HG03159 (cell line): ENCODE results near the gene SLC9C1.

Experiments used
- ATAC-seq: cut with Tn5 transposase; IDR thresholded peaks from one replicate; pipeline ENCODE4 v1.9.1; 2021; ENCODE audit warnings: mild to moderate bottlenecking, moderate library complexity; ENCODE audit not compliant: unreplicated experiment

The SLC9C1 gene

DNA sequence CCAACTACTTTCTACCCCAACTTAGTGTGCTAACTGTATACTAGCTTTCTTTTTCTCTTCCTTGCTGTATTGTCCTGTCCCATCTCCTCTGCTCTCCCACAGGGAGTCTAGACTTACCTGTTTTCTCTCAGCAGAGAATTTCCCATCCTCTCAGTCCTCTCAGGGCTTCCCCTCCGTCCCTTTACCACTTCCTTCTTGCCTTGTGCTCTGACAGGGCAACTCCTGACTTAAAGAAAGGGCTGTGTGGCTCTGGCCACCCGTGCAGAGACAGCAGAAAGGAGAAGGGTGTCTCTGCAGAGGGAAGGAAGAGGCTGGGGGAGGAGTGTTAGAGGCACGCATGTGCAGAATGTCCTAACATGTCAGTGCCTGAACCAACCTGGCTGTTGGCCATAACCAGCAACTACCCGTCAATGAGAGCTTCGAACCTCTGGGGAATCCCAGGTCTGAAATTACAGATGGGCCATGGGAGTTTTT lies 161.0 kb downstream of the SLC9C1 start, which contains the start of gene GCSAM:
Gene GCSAM, minus strand, starts transcription at position 274 of the 474 bp plus-strand sequence. Its CDS starts 128 bp downstream, at position 146.
- peak; percentile 61 for ATAC-seq

DNA sequence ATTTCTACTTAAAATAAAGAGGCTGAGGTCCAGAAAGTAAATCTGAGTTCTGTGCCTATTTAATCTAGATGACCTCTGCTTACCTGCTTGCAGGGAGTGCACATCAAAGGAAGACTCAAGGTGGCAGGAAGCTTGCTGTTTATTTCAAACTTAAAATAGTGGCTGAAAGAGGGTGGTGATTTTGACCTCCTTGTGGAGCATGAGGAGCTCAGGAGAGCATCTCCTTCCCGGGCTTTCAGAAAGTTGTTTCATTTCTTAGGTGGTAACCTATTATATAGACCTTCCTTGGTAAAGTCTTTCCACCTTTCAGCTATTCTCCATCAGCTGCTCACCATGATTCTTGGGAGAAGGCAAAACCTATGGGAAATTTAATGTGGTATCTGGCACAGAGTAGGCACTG lies 161.5 kb downstream of the SLC9C1 start:
- peak; percentile 0 for ATAC-seq

DNA sequence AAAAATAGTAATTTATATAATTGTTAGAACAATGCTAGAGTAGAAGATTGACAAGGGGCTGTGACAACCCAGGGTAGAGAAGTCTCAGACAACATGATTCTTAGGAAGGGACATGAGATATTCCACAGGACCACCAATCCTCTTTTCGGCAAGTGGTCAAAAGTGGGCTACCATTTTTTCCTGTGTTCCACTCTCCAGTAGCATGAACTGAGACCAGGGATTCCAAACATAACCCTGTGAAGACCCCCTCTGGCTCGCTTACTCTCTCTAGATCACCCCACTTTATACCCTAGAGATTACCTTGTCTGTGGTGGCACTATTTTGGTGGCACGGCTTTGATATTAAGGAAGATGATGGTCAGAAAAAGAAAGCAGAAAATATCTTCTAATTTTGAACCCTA lies 161.9 kb downstream of the SLC9C1 start:
- ATAC-seq, result no peak

DNA sequence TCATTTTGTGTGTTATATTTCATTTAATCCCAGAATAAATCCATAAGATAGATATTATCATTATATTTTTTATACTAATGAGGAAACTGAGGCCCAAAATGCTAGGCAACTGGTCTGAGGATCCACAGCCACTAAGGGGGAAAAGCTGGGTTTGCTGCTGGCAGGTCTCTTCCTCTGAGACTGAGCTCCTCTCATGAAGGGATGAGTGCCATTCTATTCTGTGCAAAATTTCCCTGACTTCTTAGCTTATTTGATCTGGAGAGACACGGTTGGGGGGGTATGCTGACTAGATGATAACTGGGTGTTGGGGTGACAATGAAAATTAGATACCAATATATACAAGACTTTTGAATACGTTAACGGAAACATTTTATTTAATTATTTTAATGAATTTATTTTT lies 162.9 kb downstream of the SLC9C1 start:
- ATAC-seq, result no peak

DNA sequence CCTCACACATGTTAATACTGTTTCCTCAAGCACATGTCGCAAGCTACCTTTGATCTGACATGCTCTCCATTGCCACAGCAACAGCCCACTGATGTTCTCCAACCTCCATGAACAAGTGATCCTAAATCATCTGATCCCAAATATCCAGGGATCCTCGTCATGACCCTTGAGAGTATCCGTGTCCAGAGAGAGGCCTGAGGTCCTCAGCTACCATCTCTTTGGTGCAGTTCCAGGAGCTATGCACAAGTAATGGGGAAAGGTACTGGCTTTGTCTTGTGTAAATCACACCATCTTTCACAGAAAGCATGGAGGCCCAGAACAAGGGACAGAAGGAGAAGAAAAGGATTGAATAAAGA lies 163.4 kb downstream of the SLC9C1 start:
- no peak for ATAC-seq

DNA sequence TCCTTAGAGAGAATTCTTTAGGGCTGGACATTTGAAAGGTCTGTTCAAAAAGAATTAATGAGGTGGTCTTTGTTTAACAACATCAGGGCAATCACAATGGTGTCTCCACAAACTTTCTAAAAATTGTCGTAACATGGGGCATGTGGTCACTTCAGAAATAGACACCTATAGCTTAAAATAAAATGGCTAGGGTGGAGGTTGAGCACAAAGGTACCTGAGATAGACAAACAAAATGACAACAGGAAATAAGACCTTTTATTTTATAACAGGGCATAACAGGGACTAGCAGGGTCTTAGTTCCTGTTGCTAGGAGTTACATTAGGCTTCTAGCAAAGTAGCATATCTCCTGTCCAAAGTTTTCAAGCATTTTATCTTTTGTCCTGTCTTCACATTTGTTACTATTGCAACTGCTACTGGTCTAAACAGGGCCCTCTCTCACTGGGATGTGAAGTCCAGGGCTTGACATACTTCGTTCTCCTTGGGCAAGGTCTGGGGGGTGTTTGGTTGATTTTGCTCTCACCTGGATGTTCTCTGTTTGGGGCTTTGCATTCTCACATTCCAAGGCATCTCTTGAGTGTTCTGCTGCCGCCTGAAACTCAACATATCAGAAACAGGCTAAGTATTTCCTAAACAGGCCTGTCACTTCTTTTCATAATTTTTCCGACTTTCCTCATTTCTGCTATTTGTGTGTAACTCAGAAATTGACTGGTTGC lies 163.9 kb downstream of the SLC9C1 start:
- no peak for ATAC-seq

DNA sequence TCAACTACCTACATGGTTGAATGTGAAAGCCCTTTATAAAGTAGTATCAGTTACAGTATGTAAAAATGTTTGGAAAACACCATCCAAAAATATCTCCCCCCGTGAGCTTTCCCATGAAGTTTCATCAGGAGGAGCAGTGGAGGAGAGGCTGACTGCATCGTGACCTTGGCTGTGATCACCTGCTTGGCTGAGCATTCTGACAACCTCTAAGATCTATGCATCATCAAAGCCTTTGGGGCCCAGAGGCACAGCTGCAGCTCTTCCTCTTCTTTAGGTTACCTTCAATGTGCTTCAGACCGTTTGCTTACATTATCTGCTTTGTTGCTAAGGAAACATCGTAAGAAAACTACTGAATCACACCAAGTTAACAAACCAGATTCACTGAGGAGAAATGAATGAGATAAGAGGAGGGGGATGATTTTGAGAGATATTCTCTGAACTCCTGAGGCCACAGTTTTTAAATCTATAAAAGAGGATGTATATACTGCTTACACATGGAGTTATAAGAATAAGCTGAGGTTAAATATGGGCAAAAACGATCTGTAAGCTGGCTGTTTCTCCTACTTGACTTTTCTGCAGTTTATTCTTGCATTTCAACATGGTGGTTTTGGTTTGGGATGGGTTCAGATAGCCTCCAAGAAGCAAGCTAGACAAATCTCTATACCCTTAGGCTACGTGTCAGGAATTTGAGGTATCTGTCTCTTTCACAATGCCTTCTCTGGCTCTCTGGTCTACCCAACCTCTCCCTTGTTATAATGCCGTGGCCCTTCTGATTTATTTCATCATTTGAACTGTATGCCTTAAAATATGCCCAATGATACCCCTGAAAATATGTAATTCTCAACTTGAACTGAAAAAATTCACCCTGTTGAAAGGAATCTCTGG lies 164.9 kb downstream of the SLC9C1 start:
- ATAC-seq, result peak; percentile 71

DNA sequence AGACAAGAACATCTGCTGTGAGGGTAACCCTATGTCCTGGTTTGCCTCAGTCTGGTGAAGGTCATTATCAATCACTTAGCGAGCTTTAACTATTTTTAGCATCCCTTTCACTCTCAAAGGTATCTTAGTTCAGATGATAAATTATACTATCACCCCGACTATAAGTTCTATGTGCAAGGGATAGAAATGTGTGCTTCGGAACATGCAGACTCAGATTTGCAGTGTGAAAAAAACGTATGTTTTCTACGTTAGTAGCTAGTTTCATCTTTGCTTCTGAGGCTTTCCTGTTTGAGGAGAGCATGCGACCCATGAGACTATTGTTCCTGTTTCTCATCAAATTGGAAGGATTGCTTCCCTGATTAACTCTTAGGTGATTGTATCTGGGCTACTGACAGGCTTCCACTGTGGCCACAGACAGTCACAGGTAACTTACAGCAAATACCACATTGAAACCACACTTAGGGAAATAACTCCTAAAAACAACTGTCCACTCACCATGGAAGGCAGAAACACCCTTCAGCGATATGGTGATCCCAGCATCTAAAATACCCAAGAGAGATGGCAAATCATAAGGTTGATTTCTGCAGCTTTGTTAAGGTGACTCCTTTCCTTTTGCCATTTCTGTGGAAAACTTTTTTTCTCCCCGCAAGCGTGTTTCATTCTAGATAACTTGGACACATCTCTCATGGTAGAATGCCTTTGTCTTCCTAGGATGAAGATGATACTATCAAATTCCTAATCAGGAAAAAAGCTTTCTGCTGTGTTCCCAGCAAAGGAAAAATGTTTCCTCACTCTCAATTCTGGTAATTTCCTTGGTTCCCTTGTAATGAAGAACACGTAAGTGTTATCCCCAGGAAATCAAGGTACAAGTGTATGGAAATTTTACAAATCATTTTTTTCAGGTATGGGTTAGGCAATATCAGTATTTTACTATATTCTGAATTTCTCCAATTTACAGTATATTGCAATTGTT lies 166.2 kb downstream of the SLC9C1 start:
- ATAC-seq, result no peak

DNA sequence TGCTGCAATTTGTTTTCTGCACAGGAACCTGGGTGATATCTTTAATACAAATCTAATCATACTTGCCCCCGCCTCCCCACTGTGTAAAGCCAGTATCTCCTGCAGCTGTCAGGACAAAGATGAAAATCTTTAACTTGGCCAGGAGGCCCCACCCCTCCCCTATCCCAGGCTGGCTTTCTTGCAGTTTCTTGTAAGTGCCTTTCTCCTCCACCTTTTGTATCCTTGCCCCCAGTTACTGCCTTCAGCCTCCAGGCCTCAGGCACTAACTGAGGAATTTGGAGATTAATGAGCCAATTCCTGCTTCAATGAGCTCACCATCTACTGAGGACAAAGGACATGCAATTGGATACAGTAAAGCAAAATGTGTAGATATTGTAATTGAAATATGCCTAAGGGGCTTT lies 167.5 kb downstream of the SLC9C1 start:
- ATAC-seq, result no peak

DNA sequence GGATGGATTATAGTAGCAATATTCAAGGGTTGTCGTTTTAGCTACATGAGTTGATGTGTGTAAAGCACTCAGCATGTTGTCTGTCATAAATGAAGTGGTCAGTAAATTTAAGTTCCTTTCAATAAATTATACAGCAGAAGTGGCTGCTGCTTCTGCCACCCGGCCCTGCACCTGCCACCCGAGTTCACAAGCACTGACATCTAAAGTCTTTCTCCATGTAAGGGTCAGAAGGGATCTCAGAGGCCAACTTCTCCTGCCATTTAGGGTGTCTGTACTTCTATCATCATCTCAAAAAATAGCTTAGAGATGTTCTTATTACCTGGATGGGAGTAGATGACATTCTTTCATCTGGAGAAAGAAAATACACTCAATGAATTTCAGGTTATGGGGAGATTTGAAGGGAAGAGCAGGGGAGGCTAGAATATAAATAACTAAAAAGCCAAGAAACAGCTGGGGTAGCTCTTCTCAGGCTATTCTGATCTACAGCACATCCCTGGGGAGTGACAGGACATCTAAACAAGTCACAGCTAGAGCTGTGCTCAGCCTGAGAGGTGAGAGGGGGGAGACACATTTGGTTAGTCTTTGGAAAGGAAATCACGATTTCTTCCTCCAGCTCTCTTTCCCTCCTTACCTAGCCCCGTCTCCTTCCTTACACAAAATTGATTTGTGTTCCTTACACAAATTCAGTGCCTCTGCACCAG lies 169.0 kb downstream of the SLC9C1 start:
- no peak for ATAC-seq

DNA sequence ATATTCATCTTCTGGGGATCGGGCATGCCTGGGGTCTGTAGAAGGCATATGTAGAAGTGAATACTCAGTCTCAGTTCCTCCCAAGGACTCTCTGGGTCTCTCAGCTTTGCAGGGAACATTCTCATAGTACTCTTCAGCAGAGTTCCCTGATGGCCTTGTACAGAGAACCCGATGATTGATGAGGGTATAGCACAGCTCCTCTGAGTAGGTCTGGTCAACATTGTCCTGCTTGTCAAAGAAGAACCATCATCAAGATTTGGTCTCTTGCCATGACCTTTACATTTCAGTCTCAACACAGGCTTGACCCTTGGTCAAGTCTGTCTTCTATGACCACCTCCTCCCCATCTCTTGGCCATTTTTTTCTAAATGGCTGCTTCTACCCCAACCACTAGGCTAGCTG lies 170.5 kb downstream of the SLC9C1 start:
- ATAC-seq, result no peak

DNA sequence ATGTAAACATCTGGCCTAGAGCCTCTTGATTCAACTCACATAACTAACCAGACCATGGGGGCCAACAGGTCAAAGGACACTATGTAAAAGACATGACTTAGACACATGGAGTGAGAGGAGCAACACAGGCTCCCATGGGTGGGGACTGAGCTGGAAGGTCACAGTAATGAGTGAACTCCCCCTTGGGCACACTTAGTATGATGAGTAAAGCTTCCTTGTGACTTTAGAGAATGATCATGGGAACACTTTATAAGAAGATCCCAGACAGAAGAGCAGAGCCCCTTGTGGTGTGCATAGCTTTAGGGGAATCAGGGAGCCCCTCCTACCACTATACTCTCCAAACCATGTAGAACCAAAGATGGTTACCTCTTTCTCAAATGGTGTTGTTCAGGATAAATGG lies 171.1 kb downstream of the SLC9C1 start:
- ATAC-seq, result no peak

DNA sequence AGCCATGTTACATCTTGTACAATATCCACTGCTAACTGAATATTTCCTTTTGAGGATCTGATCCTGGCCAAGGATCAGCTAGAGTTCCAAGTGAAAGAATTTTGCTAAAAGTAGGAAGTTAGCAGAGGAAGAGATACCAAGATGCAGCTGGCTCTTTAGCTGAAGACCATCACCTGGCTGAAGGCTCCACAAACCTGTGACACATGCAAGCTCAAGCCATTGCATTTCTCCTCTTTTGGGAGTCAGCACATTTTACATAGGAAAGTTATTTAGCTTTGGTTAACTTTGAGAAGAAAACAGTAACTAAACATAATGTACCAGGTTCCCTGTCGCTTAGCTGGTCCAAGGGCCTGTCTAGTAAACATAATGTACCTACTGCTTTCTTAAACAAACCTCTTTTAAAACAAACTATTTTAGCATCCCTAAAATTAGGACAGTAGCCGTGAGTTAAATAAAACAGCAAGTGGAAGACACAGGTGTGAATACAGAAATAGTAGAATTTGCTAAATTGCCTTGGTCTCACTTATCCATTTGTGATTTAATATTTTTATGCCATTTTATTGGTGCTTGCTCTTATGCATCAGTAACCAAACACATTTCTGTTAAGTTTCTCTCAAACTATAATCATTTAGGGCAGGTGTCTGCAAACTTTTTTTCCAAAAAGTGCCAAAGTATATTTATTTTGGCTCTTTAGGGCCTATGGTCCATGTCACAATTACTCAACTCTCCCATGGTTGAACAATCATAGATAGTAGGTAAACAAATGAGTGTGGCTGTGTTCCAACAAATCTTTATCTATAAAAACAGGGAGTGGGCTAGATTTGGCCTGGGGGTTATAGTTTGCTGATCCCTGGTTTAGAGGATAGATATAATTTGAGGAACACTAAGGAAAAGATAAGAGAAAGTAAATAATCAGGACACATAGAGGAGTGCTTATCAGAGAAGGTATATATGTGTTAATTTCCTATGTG lies 172.2 kb downstream of the SLC9C1 start:
- no peak for ATAC-seq

DNA sequence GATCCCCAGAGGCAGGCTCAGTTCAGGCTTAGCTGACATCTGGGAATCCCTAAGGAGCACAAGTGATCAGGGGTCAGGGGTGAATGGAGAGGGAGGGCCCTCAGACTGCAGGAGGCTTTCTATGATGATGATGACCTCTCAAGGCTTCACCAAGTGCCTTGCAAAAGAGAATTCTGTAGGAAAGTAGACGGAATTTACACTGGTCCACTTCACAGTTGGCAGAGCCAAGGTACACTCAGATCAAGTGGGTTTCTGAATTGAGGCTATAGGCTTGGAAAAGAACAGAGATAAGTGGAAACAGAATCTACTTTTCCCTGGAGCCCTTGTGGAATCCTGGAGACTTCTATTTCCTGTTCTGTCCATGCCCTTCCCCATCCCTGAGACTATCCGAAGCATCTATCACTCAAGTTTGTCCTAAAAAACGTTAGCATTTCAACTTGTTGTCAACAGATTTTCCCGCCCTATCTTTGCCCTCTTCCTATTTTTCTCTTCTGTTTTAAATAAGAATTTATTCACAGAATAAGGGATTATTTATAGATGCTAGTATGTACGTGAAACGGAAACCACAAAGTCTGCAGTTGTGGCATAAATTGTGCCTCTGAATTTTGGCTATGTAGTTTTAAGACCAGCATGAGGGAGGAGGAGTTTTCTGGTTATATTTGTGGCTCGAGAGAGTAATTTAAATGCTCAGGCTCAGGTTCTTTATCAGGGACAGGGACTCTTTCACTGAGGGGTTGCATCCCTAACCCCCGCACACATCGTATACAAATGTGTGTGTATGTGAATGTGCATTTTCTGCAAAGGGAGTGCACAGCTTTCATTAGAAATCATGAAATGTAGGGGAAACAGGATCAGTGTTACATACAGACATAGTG lies 173.8 kb downstream of the SLC9C1 start:
- no peak for ATAC-seq

DNA sequence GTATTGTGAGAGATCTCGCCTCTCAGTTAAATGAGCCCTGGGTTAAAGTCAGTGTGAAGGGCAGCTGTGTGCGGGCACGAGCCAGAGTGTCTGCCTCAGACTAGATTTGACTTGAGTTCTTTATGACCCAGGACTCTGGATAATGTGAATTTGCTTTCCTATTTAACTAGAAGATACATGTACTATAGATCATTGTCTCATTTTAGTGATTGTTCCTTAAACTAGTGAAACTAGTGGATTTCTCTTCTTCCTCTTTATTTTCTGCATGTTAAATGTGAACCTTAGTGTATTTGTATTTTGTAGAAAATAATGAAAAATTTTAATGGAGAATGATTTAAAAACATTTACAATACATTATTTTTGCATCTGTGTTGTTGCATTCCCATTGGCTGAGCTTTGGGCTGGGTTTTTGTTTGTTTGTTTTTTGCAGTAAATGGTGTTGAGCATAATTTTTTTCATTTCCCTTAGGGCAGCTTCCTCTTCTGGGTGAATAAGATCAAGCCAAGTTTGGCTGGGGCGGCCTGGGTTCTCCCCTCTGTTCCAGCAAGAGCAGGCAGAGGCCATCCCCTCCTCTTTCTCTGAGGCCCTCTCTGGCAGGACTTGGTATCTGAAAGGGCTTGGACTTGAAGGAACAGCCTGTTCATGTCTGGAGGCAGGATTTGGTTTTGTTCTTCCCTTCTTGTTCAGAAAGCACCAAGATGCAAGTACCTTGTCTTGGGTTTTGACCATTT lies 176.0 kb downstream of the SLC9C1 start:
- peak; percentile 27 for ATAC-seq

DNA sequence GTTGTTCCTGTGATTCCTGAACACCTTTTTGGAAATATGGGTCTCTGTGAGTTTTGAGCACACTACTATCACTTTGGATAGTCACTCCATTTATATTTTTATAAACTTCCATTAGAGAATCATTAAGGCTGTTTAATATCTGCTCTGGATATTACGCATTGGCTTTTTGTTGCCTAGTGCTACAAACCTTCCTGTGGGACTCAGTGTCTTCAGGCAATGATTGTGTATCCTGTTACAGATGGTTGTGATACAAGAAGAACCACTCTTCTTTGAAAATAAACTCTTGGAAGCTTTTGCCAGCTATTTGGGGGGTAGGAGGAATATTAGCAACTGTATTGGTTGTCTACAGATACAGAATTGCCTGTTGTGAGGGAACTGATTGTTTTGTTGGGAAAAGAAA lies 176.6 kb downstream of the SLC9C1 start:
- ATAC-seq, result no peak

DNA sequence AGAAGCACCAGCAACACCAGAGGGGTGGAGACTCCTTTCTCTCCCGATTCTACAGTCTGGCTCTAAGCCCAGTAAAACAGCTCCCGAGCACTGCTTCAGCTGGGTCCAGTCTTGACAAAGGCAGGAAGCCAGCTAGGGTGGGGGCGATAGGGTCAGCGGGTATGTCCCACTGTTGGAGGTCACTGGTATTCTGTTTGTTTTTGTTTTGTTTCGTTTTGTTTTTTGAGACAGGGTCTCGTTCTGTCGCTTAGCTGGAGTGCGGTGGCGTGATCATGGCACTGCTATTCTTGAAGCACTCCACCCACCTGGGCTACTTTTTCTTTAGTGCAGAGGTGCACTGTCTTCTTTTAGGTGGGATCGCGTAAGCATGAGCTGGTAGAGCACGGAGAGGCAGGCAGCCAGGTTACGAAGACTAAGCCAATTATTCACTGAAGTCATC lies 177.2 kb downstream of the SLC9C1 start:
- ATAC-seq, result no peak
